GM19438 (cell line): Measurements from ENCODE around the gene ALKBH2.
"Not testable (repeated sequence)": the region's sequence is repeated elsewhere in the genome, so short reads cannot be mapped to it uniquely, and the experiment has no call there.

Source experiments
- ATAC-seq: cut with Tn5 transposase; IDR thresholded peaks from one replicate; pipeline ENCODE4 v1.9.1; 2021; ENCODE audit warnings: low read depth; ENCODE audit not compliant: unreplicated experiment

The ALKBH2 gene

DNA sequence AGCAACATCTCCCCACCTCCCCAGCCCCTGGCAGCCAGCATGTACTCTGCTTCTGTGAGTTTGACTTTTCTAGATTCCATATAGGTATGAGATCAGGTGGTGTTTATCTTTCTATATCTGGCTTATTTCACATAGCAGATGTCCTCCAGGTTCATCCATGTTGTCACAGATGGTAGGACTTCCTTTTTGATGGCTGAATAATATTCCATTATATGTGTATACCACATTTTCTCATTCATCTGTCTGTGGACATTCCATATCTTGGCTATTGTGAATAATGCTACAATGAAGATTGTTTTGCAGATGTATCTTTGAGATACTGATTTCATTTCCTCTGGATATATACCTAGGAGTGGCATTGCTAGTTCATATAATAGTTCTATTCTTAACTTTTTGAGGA lies 18.4 kb downstream of the ALKBH2 start:
- ATAC-seq, result no peak

GRCh38 chr12:109069307-109070271 lies 23.7 kb downstream of the ALKBH2 start:
- ATAC-seq, result no peak

DNA sequence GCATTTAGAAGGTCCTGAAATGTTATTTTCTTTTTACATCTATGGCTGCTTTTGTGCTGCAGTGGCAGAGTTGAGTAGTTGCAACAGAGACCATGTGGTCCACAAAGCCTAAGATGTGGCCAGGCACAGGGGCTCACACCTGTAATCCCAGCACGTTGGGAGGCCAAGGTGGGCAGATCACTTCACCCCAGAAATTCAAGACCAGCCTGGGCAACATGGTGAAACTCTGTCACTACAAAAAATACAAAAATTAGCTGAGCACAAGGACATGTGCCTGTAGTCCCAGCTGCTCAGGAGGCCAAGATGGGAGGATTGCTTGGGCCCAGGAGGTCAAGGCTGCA lies 27.4 kb downstream of the ALKBH2 start:
- no peak for ATAC-seq

DNA sequence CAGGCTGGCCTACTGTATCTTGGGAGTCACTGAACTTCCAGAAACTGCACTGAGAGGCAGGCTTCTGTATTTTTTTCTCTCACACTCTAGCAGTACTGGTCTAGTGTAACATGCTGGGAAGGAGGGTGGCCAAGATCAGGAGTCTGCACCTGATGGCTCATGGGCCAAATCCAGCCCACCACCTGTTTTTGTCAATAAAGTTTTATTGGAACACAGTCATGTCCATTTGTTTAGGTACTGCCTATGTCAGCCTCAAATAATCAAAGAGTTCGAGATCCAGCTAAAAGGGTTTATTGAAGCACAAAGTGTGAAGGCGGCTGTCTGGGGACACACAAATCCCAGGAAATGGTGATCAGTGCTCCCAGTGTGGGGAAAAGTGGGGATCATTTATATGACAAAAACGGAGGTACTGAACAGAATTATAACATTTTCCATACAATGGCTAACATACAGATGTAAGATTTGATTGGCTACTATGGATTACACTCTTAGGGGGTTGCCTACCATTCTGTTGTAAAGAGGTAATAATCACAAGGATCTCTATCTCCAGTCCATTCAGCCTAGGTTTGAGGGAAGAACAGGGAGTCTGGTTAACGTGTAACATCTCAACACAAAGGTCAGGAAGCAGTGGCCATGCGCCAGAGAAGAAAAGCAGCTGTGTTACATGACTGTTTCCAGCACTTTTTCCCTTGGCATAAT lies 28.0 kb downstream of the ALKBH2 start:
- no peak for ATAC-seq

DNA sequence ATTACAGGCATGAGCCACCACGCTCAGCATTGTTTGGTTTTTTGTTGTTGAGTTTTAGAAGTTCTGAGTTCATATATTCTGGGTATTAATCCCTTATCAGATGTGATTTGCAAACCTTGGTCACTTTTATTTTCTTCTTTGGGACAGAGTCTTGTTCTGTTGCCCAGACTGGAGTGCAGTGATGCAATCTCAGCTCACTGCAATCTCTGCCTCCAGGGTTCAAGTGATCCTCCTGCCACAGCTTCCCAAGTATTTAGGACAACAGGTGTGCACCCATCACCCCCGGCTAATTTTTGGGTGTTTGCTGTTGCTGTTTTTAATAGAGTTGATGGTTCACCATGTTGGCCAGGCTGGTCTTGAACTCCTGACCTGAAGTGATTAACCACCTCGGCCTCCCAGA lies 29.1 kb downstream of the ALKBH2 start:
- no peak for ATAC-seq

GRCh38 chr12:109058773-109059172 lies 34.5 kb downstream of the ALKBH2 start:
- no peak for ATAC-seq

DNA sequence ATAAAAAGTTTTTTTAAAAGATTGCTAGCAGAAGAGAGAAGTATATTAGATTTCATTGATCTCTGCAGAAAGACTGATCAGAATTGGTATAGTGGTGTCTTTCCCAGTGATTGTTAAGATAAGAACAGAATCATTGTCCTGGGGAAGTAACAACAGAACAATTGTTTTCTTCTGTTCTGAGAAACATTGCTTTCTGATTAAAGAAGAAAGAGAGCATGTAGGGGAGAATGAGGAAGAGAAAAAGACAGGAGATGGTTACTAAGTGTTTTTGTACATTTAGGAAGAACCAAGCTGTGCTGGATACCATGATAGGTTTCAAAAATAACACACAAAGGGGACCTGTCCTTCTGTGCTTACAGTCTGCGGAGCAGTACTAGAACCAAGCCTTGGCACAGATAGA lies 35.9 kb downstream of the ALKBH2 start:
- ATAC-seq, result no peak

GRCh38 chr12:109056891-109057290 lies 36.4 kb downstream of the ALKBH2 start:
- ATAC-seq, result no peak

DNA sequence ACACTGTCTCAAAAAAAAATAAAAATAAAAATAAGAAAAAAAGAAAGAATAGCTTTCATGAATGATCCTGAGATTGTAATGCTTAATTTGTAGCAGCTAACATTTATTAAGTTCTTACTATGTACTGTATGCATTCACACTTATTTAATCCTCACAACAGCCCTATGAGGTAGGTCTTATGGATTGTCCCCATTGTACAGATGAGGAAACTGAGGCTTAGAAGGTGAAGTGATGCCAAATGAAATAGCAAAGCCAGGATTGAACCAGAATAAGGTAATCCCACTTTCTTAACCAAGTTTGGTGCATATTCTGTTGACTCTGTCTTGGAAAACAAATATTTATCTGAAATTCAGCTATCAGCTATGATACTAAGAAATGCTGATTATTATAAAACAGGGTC lies 38.8 kb downstream of the ALKBH2 start:
- ATAC-seq, result no peak

DNA sequence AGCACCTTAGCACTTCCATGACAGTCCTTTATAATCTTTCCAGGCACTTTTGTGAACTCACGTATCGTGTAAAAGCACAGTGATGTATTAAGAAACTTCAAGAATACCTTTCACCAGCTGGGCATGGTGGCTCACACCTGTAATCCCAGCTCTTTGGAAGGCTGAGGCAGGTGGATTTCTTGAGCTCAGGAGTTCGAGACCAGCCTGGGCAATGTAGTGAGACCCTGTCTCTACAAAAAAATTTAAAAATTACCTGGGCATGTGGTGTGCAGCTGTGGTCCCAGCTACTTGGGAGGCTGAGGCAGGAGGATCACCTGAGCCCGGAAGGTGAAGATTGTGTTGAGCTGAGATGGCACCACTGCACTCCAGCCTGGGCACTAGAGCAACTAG lies 39.2 kb downstream of the ALKBH2 start:
- not testable (repeated sequence) for ATAC-seq

GRCh38 chr12:109053382-109054123 lies 39.7 kb downstream of the ALKBH2 start:
- ATAC-seq, result peak; percentile 37

DNA sequence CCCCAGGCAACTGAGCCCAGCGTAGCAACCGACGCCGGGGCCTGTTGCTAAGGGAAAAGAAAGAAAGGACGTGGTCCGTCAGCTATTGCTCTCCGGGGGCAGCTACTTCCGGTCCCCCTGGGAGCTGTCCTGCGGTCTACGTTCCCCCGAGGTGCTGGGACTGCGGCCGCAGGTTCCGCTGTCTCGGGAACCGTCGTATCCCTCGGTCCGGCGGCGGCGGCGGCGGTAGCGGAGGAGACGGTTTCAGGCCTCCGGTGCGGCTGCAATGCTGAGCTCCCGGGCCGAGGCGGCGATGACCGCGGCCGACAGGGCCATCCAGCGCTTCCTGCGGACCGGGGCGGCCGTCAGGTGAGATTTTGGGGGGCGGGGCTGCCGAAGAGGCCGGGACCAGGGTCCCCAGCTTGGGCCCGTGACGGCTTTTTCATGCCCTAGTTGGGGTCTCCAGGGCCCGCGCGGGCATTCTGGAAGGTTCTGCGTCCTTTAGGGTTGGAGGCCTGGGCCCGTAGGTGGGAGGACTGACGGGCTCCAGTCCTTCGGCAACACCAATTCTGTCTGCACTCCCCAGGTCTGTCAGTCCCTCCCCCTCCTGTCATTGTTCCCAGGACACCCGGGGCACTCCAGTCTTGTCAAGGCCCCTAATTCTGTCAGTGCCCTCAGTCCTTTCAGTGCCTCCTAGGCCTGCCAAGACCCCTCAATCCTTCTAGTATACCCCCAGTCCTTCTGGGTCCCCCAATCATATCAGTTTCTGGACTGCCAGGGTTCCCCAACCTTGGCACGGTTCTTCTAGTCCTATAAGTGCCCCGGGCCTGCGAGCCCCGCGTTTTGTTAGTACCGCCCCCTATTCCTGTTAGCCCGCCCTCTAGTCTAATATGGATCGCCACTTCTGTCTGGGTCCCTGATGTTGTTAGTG lies 40.6 kb downstream of the ALKBH2 start, which contains the start of gene USP30:
TSS of gene USP30 (plus strand) at position 163 of the 910 bp plus-strand sequence. CDS start at position 266, 103 bp downstream.
- ATAC-seq, result peak; percentile 63

DNA sequence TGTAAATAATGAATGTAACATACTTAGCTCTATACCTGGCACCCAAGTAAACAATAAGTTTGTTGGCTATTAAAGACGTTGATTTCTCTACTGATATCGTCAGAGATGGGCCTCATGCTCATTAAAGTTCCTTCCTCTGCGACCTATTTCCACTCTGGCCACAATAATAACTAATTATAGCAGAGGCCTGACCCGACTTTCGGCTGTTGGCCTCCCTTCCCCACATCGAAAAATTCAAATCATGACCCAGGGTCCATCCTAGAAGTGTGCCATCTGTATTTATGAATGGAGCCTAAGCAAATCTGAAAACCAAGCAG lies 41.2 kb downstream of the ALKBH2 start:
- ATAC-seq, result no peak

- ATAC-seq, result not testable (repeated sequence)
Observed at GRCh38 chr12:109049794-109050193, 43.5 kb downstream of the ALKBH2 start.

- not testable (repeated sequence) for ATAC-seq
Observed at GRCh38 chr12:109048706-109049105, 44.6 kb downstream of the ALKBH2 start.

- ATAC-seq, result no peak
Observed at GRCh38 chr12:109047081-109047805, 46.0 kb downstream of the ALKBH2 start.

- ATAC-seq, result no peak
Observed at GRCh38 chr12:109044241-109044640, 49.0 kb downstream of the ALKBH2 start.
